Activated T-cell treated with anti-CD3 and anti-CD28 coated beads for 48 hours (primary cell): ENCODE results near the gene NOC4L.
"Not testable (repeated sequence)": the region's sequence is repeated elsewhere in the genome, so short reads cannot be mapped to it uniquely, and the experiment has no call there.

Experiments used
- DNase-seq: peaks from one replicate; pipeline ENCODE4 v3.0.0-alpha.2; 2020; ENCODE audit warnings: low read depth

NOC4L gene

DNA sequence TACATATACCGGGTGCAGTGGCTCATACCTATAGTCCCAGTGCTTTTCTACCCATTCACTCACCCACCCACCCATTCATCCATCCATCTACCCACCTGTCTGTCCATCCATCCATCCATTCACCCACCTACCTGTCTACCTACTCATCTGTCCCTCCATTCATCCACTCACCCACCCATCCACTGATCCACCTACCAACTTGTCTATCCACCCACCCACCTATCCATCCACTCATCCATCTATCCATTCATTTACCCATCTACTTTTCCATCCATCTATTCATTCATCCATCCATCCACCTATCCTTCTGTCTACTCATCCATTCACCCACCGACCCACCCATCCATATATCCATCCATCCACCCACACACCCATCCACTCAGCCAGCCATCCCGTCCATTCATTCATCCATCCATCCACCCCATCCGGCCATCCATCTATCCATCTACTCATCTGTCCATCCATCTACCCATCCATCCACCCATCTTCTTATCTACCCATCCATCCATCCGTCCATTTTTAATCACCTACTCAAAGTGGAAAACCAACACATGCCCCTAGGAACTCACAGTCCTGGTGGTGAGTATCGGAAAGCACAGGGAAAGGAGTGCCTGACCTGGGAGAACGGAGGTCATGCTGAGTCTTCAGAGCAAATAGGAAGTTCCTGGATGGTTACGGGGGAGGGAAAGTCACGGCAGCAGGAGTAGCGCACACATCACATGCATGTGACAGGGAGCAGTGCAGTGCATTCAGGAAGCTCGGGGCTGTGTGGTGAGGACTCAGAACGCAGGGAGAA is 20.1 kb upstream of the NOC4L start:
- DNase-seq: no peak

DNA sequence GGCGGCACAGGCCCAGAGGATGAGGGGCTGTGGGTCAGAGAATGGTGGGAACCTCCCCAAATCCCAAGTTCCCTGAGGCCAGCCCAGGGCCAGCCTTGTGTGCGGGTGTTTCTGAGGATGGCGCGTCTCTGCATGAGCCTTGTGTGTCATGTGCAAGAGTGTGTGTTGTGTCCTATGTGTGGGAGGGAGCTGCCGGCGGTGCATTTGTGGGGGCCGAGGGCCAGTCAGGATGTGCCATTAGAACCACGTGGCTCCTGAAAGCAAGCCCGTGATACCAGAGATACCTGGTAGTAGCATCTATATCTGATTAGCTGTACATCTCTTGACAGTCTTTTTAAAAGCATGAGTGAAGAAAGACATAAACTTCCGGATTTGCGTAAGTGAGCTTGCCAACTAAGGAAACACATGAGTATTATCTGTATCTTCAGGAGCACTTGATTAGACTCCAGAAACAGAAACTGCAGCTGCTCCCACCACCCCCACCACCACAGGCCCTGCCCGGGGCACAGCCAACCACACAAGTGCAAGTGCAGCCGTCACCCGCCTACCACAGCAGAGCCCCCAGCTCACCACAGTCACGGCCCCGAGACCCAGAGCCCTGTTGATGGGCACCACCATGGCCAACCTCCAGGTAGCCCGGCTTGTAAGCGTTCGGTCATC is 19.4 kb upstream of the NOC4L start:
- DNase-seq: no peak

DNA sequence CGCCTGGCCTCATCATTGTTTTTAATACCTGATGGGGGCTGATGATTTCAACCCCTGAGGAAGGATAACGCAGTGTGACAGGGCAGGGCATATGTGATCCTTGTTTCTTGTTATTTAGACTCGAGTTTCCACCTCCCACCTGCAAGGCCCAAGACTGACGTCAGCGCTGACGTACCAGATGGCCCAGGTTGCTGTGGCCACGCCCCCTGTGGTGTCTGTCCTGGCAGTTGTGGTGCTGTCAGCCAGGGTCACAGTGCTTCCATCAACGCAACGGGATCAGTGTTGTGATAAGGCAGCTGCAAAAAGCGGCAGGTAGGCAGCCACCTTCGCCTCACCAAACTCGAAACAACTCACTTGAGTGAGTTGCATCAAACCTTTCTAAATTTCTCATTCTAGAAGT is 18.5 kb upstream of the NOC4L start:
- no peak for DNase-seq

GRCh38 chr12:132127041-132127440 is 17.2 kb upstream of the NOC4L start:
- no peak for DNase-seq

GRCh38 chr12:132129007-132129406 is 15.2 kb upstream of the NOC4L start:
- DNase-seq: no peak

- DNase-seq: no peak
These were observed 13.6 kb upstream of the NOC4L start for GRCh38 chr12:132130690-132131089.

DNA sequence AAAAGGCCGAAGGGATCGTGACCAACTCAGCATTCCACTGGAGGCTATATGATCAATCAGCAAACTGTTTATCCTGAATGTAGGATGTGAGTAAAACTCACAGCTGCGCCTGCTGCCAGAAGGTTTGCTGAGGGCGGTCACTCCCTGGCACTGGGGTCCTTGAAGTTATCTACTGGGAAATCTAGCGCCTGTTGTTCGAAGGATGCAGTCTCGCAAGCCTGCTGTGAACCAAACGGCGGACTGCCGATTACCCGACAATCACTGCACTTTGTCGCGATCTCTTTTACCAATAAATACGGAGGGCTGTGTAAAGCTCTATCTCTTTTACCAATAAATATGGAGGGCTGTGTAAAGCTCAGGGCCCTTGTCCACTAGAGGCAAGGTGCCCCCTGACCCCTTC is 13.0 kb upstream of the NOC4L start:
- no peak for DNase-seq

DNA sequence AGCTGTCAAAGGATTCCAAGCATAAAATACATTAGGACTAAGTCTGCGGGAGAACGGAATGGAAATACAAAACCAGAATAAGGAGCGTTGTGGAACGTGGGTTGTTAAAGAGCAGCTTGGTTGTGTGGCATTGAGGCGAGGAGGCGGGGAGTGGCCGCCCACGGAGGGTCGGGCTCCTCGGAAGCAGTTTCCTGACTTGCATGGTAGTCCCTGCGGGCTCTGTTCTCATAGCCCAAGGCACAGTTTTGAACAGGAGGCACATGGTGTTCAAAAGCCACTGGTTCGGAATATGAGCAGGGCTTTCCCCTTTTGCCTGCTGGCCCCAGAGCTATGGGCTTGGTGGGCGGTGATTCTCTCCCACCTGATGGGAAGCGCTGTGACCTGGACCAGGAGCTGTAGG is 12.3 kb upstream of the NOC4L start:
- no peak for DNase-seq

DNA sequence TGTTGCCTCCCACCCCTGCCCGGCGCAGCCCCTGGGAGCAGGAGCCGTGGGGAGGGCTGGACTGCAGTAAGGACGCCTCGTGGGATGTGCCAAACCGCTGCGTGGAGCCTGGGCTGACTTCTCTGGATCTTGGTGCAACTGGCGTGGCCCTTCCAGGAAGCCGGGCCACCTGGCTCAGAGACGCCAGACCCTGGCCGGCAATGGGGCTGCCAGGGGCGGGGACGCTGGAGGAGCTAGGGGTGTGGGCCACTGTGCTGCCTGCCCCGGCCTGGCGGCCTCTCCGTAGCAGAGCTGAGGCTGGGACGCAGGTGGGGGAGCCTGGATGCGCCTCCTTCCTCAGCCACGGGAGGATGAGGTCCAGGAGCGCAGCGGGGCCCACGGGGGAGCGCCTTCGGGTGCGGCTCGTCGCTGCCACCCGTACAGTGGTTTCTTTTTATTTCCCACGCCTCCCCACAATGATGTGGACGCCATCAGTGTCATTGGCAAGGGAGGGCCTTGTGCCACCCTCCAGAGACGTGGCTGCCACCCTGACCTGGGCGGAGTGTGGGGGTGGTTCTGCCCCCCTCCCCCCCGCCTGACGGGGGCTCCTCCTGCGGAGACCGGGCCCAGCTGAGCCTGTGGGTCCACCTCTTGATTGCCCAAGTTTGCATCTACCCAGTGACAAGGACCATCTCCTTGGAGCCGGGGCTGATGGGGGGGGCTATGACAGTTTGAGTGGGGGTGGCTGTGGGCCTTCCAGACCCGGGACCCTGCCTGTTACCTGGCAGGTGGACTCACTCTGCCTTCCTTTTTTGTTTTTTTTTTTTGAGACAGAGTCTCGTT is 11.4 kb upstream of the NOC4L start:
- no peak for DNase-seq

- DNase-seq: no peak
These were observed 10.2 kb upstream of the NOC4L start for GRCh38 chr12:132133952-132134652.

- DNase-seq: not testable (repeated sequence)
These were observed 9.5 kb upstream of the NOC4L start for GRCh38 chr12:132134653-132135183.

- not testable (repeated sequence) for DNase-seq
These were observed 8.0 kb upstream of the NOC4L start for GRCh38 chr12:132136226-132136625.

- DNase-seq: no peak
These were observed 6.7 kb upstream of the NOC4L start for GRCh38 chr12:132137483-132138125.

- no peak for DNase-seq
These were observed 5.1 kb upstream of the NOC4L start for GRCh38 chr12:132138941-132139871.

DNA sequence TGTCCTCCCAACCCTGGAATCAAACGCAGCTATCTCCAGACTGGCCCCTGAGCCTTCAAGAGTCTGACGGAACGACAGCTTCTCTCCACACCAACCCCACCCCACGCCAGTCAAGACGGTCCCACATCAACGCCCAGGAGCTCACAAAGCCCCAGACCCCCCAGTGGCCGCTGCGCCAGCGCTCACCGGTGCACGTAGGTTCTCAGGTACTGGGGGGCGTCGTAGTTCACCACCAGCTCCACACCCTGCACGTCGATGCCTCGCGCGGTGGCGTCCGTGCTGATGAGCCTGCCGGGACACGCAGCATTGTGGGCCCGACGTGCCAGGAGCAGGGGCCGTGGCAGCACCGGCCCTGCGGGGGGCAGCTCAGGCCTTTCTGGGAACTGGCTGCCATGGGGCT is 4.3 kb upstream of the NOC4L start:
- no peak for DNase-seq

- no peak for DNase-seq
These were observed 3.8 kb upstream of the NOC4L start for GRCh38 chr12:132140501-132140900.

GRCh38 chr12:132140918-132141841 is 3.1 kb upstream of the NOC4L start:
- DNase-seq: no peak

GRCh38 chr12:132141976-132142678 is 2.1 kb upstream of the NOC4L start:
- DNase-seq: no peak
